NOMO-1 treated with DMSO at 0.1 percent for 48 hours (cell line): ENCODE measurements around the gene FBXO21.
A peak's percentile ranks its signal among the peaks of the same experiment; 100 is the strongest.
"Not testable (repeated sequence)": the region's sequence is repeated elsewhere in the genome, so short reads cannot be mapped to it uniquely, and the experiment has no call there.

Experiments
- DNase-seq: peaks from one replicate; lab custom pipeline; 2025; ENCODE audit not compliant: unreplicated experiment; lab: John Stamatoyannopoulos, UW

Gene FBXO21

DNA sequence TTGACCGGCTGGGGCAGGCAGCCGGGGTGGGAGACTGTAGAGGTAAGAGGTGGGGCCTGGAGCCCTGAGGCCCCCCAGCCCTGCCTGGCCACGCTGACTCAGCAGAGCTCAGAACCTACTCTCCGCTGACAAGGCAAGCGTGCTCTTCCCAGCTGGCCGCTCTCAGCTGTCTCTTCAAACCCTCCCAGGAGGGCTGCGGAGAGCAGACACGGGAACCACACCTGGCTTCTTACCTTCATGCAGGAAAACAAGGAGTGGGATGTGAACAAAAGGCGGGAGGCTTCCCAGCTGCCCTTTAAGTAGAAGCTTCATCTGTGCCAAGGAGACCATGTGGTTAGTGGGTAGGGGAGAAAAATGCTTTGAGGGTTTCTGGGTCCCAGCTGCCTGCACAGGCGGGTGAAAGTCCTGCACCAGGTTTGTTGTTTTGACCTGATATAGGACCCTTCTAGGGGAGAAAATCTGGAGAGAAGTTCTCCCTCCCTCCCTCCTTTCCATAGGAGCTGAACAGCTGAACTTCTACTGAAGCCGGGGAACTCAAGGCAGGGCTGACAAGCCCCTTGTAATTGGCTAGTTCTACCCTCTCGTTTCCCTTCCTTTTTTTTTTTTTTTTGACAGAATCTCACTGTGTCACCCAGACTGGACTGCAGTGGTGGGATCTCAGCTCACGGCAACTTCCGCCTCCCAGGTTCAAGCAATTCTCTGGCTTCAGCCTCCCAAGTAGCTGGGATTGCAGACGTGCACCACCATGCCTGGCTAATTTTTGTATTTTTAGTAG, 78.3 kb downstream of the FBXO21 start:
- no peak for DNase-seq

DNA sequence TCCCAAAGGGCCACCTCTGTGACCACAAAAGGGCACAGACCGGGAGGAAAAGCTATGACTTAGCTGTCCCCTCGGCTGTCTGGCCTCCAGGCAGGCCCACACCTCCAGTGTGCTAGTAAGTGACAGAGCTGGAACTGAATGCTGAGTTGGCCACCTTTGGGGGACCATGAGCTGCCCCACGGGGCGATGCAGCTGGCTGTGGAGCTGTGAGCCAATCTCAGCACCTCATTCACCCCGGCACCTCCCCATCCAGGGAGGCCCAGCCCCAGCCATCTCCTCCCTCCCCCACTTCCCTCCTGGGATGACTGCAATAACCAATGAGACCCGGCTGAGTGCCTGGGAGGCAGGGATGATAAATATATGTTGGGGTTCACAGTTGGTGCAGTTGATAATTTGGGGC, 78.9 kb downstream of the FBXO21 start:
- no peak for DNase-seq

- no peak for DNase-seq
Measured at GRCh38 chr12:117109943-117110635, 80.2 kb downstream of the FBXO21 start.

- peak; percentile 30 for DNase-seq
Measured at GRCh38 chr12:117105902-117106301, 84.4 kb downstream of the FBXO21 start.

GRCh38 chr12:117104003-117104402, 86.3 kb downstream of the FBXO21 start:
- DNase-seq, result not testable (repeated sequence)

GRCh38 chr12:117102800-117103181, 87.5 kb downstream of the FBXO21 start:
- DNase-seq, result no peak

GRCh38 chr12:117101953-117102799, 88.1 kb downstream of the FBXO21 start:
- no peak for DNase-seq

DNA sequence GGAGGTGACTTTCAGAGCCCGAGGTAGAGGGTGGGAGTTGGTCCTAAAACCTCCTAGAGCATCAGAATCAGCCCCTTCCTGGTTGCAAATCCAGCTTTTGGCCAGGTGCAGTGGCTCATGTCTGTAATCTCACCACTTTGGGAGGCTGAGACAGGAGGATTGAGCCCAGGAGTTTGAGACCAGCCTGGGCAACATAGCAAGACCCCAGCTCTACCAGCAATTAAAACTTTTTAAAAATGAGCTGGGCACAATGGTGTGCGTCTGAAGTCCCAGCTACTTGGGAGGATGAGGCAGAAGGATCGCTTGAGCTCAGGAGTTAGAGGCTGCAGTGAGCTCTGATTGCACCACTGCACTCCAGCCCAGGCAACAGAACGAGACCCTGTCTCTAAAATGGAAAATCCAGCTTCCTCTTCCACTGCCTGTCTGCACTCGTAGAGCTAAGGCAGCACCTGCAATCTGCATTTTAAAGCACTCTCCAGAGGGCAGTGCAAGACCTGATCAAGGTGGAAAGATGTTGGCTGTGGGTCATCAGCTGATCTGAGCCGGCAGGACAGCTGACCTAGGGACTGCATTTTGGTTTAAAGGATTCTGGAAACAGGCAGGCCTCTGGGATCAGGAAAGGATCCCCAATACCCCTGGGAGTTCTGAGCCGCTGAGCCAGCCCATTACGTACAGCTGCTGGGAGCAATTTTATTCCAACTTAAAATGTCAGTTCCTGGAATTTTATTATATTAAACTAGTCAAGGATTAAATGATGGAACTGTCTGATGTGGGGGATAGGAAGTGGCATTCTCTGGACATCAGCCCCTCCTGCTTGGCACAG, 89.2 kb downstream of the FBXO21 start:
- peak; percentile 20 for DNase-seq

- no peak for DNase-seq
Measured at GRCh38 chr12:117100251-117100650, 90.0 kb downstream of the FBXO21 start.

GRCh38 chr12:117098361-117099217, 91.7 kb downstream of the FBXO21 start:
- DNase-seq, result no peak

DNA sequence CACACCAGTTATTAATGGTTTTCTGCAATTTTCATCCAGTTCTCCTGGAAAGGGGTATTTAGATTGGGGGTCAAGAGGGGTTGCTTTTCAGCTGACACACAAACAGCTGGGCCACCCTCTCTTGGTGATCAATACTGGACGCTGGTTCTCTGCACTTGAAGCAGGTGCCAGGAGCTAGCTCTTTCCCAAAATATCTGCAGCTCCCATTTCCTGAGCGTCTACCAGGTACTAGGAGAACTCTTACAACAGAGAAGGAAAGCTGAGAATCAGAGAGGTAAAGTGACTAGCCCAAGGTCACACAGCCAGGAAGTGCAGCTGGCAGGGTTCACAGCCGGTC, 92.3 kb downstream of the FBXO21 start:
- DNase-seq, result no peak

DNA sequence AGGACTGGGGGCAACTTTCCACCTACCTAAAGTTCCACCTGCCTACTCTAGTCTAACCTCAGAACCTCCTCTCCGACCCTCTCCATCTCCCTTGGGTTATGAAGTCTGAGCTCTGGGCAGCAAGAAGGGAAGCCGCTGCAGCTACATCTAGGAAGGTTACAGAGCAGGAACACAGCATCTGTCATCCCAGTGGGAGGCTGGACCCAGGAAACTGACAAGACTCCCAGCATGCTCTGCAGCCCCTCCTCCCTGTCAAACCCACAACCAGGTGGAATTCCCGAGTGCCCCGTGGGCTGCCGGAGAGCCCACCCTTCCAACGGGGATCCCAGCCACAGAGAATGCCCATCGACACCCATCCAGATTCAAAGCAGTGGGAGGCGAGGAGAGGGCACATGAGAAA, 93.1 kb downstream of the FBXO21 start:
- no peak for DNase-seq

DNA sequence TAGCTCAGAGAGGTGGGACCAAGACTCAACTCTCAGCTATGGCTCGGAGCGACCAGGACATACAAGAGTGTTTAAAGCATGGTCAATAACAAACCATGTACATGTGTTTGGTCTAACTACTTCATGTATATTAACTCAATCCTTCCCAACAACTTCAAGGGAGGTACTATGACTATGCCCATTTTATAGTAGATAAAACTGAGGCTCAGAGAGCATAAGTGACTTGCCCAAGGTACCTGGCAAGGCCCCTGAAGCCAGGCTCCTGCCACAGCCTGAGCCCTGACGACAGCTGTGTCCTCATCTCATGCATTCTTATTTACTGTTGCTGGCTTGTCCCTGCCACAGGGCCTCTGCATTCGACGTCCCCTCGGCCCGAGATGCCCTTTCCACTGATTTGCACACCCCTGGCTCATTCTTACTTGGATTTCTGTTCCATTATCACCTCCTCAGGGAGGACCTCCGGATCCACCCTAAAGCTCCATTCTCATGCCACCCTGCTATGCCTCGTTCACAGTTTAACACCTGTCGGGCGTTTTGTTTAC, 93.7 kb downstream of the FBXO21 start:
- DNase-seq, result no peak

DNA sequence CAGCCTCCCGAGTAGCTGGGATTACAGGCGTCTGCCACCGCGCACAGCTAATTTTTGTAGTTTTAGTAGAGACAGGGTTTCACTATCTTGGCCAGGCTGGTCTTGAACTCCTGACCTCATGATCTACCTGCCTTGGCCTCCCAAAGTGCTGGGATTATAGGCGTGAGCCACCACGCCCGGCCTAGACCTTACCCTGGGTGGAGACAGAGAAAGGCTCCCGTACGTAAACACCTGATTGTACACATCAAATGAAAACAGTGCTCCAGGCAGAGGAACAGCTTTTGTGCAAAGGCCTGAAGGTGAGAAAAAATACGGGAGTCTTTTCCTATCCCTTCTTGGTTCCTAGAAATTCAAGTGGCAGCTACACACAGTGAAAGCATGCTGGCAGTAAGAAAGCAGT, 95.1 kb downstream of the FBXO21 start:
- not testable (repeated sequence) for DNase-seq

- no peak for DNase-seq
Measured at GRCh38 chr12:117093918-117094630, 96.2 kb downstream of the FBXO21 start.

- DNase-seq, result no peak
Measured at GRCh38 chr12:117093431-117093830, 96.8 kb downstream of the FBXO21 start.

DNA sequence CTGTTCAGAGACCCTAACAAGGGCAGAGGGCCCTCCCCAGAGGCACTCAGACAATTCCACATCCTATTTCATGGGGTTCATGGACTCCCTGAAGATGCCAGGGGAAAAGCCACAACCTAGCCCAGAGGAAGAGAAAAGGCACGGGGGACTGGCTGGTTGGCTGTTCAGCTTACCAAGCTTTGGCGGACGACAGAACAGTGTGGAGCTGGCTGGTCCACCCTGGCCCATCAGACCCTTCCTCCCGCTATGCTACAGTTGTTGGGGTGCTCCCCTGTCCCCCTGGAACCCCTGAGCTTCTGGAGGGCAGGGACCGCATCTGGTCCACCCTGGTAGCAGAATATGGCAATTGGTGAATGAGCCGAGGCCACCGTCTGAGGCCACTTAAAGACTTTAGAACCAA, 97.4 kb downstream of the FBXO21 start:
- DNase-seq, result no peak

- no peak for DNase-seq
Measured at GRCh38 chr12:117092511-117092780, 97.8 kb downstream of the FBXO21 start.
